Fibroblast of lung (primary cell): ENCODE results near the gene BMPR1B. TPM values are rescaled to one million over a fixed set of nuclear protein-coding genes. Genes with fewer than 3 reads are reported as not detected.

Source experiments
- DNase-seq, 2 donors: peaks; one replicate each; pipeline versions ENCODE4 v3.0.0 to v3.0.0-alpha.2; 2010; ENCODE audit warnings: low read depth in 2 of 2
- H2AFZ ChIP-seq: 2 replicates; pipeline ENCODE4 v1.5.1; 2012; ENCODE audit warnings: low read length, control low read depth, inconsistent platforms
- H3K27ac ChIP-seq: 2 replicates; pipeline ENCODE4 v1.5.1; 2011; ENCODE audit warnings: low read length, control low read depth; ENCODE audit not compliant: insufficient read depth
- H3K27me3 ChIP-seq: 2 replicates; pipeline ENCODE4 v1.5.1; 2011; ENCODE audit warnings: mild to moderate bottlenecking, low read length; ENCODE audit not compliant: control insufficient read depth, insufficient read depth
- H3K36me3 ChIP-seq: 2 replicates; pipeline ENCODE4 v1.5.1; 2011; ENCODE audit warnings: low read length; ENCODE audit not compliant: control insufficient read depth, insufficient read depth
- H3K4me1 ChIP-seq: 2 replicates; pipeline ENCODE4 v1.5.1; 2011; ENCODE audit warnings: low read length; ENCODE audit not compliant: control insufficient read depth, insufficient read depth; ENCODE audit errors: extremely low read depth
- H3K4me2 ChIP-seq: 2 replicates; pipeline ENCODE4 v1.5.1; 2011; ENCODE audit warnings: low read length, control low read depth; ENCODE audit not compliant: insufficient read depth; ENCODE audit errors: extremely low read depth
- H3K4me3 ChIP-seq, 4 experiments: fragments of 200-600 bp in 1 of 4; sonication (generic) in 1 of 4; replicated peaks in 1 of 4; 2 replicates each; pipeline ENCODE4 v1.5.1; 2011 to 2016; ENCODE audit warnings: low read length in 4 of 4, low read depth in 3 of 4, mild to moderate bottlenecking in 3 of 4, control low read depth in 2 of 4, inconsistent platforms in 1 of 4, mixed read lengths in 1 of 4; ENCODE audit not compliant: insufficient read depth in 1 of 4; ENCODE audit errors: control extremely low read depth in 1 of 4
- H3K79me2 ChIP-seq: 2 replicates; pipeline ENCODE4 v1.5.1; 2012; ENCODE audit warnings: mild to moderate bottlenecking, low read length, inconsistent platforms; ENCODE audit not compliant: control insufficient read depth, insufficient read depth
- H3K9ac ChIP-seq: 2 replicates; pipeline ENCODE4 v1.5.1; 2011; ENCODE audit warnings: mild to moderate bottlenecking, low read length, control low read depth; ENCODE audit not compliant: insufficient read depth
- H3K9me3 ChIP-seq: 2 replicates; pipeline ENCODE4 v1.5.1; 2012; ENCODE audit warnings: low read depth, low read length; ENCODE audit not compliant: control insufficient read depth, insufficient read depth
- H4K20me1 ChIP-seq: 2 replicates; pipeline ENCODE4 v1.5.1; 2011; ENCODE audit warnings: low read length; ENCODE audit not compliant: control insufficient read depth, insufficient read depth; ENCODE audit errors: extremely low read depth
- EZH2 ChIP-seq: IDR thresholded peaks from 2 replicates; pipeline ENCODE4 v1.5.1; 2012; ENCODE audit warnings: low read length, control low read depth, mild to moderate bottlenecking; ENCODE audit errors: missing control alignments
- polyA plus RNA-seq, 2 donors: library from polyadenylated mRNA; depleted of rRNA in 1 of 2; stranded (reverse) in 1 of 2; unstranded in 1 of 2; fragments of >200 nt; gene quantifications; 2 replicates each; pipeline ENCODE4 v1.2.1, GENCODE V29; 2011 to 2012; ENCODE audit warnings: missing spikeins in 1 of 2
- total RNA-seq: library from RNA; depleted of rRNA; stranded (reverse); fragments of >200 nt; gene quantifications from 2 replicates; pipeline ENCODE4 v1.2.1, GENCODE V29; 2014
- TF ChIP-seq, protein P1 (sequence below), 2 donors: IDR thresholded peaks in 1 of 2; conservative IDR thresholded peaks in 1 of 2; 1 replicate in 1 of 2; 2 replicates in 1 of 2; pipeline ENCODE4 v1.5.1; 2011 to 2012; ENCODE audit warnings: low read length in 2 of 2, control low read depth in 1 of 2, inconsistent platforms in 1 of 2, low read depth in 1 of 2, mild to moderate bottlenecking in 1 of 2

Gene BMPR1B
- total and polyA plus RNA-seq, 2 donors (not counting 1 experiment from before 2014, with no cell fraction given) = 0.17 to 0.45 TPM

DNA sequence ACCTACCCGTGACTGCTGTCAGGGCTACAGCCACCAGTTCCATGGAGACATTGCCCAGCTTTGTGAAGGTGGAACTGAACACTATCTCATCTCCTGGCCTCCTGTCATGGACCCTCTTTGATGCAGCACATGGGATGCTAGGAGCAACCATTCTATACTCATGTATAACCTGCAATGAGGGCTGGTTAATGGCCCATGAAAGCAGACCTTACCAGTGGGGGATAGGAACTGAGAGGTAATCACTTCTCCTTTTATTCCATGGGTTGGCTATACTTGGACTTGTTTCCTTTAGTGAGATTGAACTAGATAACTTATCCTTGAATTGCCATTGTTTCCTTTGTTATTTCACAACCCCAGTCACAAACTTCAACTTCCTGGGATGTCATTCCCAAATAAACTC, 310.6 kb downstream of the BMPR1B start:
- Histone ChIP-seq H2AFZ (no peak overlapping the region), H3K4me3 (no peak overlapping the region), H3K36me3 (no peaks in the 10 kb centered on the region), H3K27me3 (no peaks in the 10 kb centered on the region), H3K27ac (no peak overlapping the region), H3K9ac (no peak overlapping the region), H3K9me3 (no peaks in the 10 kb centered on the region), H4K20me1 (no peaks in the 10 kb centered on the region), H3K4me2 (no peak overlapping the region), H3K79me2 (no peaks in the 10 kb centered on the region), H3K4me1 (no peaks in the 10 kb centered on the region)
- TF ChIP-seq, protein P1, sequence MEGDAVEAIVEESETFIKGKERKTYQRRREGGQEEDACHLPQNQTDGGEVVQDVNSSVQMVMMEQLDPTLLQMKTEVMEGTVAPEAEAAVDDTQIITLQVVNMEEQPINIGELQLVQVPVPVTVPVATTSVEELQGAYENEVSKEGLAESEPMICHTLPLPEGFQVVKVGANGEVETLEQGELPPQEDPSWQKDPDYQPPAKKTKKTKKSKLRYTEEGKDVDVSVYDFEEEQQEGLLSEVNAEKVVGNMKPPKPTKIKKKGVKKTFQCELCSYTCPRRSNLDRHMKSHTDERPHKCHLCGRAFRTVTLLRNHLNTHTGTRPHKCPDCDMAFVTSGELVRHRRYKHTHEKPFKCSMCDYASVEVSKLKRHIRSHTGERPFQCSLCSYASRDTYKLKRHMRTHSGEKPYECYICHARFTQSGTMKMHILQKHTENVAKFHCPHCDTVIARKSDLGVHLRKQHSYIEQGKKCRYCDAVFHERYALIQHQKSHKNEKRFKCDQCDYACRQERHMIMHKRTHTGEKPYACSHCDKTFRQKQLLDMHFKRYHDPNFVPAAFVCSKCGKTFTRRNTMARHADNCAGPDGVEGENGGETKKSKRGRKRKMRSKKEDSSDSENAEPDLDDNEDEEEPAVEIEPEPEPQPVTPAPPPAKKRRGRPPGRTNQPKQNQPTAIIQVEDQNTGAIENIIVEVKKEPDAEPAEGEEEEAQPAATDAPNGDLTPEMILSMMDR (conservative IDR thresholded peaks at IDR 0.05 in 1 of 2, IDR thresholded peaks at IDR 0.05 in 1 of 2; ENCODE audit: low read depth in 1 of 2, low read length in 2 of 2) = no peak
- no peak for TF ChIP-seq EZH2
- DNase-seq = no peak

DNA sequence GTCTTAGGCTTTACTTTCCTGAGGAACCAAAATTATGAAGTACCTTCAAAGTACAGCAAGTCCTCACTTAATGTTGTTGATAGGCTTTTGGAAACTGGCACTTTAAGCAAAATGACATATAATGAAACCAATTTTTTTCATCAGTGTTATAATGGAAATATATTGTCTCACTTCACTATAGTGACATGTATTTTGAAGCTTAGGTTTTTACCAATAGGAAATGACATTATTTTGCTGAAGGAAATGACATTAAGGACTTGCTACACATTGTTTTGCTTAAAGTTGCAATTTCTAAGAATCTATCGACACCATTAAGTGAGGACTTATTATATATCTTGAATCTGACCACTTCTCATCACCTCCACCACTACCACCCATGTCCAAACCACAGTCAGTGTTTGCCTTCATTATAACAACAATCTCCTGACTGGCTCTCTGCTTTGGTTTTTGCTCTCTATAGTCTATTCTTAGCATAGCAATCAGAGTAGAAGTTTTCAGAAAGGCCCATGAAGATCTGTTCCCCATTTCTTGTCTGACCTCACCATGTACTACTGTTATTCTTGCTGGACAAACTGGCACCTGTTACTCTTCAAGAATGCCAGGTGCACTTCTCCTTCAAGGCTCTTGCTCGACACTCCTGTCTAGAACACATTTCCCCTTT, 311.2 kb downstream of the BMPR1B start:
- Histone ChIP-seq H3K4me3 (no peak overlapping the region), H4K20me1 (no peaks in the 10 kb centered on the region), H3K36me3 (no peaks in the 10 kb centered on the region), H3K4me2 (no peak overlapping the region), H3K9ac (no peak overlapping the region), H2AFZ (no peak overlapping the region), H3K27ac (no peak overlapping the region), H3K79me2 (no peaks in the 10 kb centered on the region), H3K4me1 (no peaks in the 10 kb centered on the region), H3K9me3 (no peaks in the 10 kb centered on the region), H3K27me3 (no peaks in the 10 kb centered on the region)
- no peak for DNase-seq
- no peak for TF ChIP-seq EZH2
- TF ChIP-seq, protein P1 (conservative IDR thresholded peaks at IDR 0.05 in 1 of 2, IDR thresholded peaks at IDR 0.05 in 1 of 2; ENCODE audit: low read depth in 1 of 2, low read length in 2 of 2) = no peak

DNA sequence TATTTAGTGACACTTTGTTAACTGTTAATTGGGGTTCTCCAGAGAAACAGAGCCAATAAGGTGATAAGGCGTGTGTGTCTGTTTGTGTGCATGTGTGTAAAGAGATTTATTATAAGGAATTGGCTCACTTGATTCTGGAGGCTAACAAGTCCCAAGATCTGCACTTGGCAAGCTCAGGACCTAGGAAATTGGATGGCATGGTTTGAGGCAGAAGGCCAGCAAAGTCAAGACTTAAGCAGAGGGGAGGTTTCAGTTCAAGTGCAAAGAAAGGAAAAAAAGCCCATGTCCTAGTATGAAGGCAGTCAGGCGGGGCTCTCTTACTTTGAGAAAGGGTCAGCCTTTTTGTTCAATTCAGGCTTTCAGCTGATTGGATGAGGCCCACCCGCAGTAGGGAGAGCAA, 314.1 kb downstream of the BMPR1B start:
- Histone ChIP-seq H3K9ac (no peak overlapping the region), H3K27me3 (no peaks in the 10 kb centered on the region), H3K4me1 (no peaks in the 10 kb centered on the region), H3K4me3 (no peak overlapping the region), H2AFZ (no peak overlapping the region), H3K4me2 (no peak overlapping the region), H3K79me2 (no peaks in the 10 kb centered on the region), H4K20me1 (no peaks in the 10 kb centered on the region), H3K9me3 (no peaks in the 10 kb centered on the region), H3K36me3 (no peaks in the 10 kb centered on the region), H3K27ac (no peak overlapping the region)
- no peak for DNase-seq
- TF ChIP-seq, protein P1 (conservative IDR thresholded peaks at IDR 0.05 in 1 of 2, IDR thresholded peaks at IDR 0.05 in 1 of 2; ENCODE audit: low read depth in 1 of 2, low read length in 2 of 2) = no peak
- TF ChIP-seq EZH2 = no peak
